Heart right ventricle (tissue), 16 donors: ENCODE data around the gene LRRC26. TPM values are rescaled to one million over a fixed set of nuclear protein-coding genes. Genes with fewer than 3 reads are reported as not detected.
A peak's percentile ranks its signal among the peaks of the same experiment; 100 is the strongest.

ENCODE experiments used
- ATAC-seq, 8 donors: fragments of 200-7000 bp; cut with Tn5 transposase; one replicate each; pipeline ENCODE4 v1.9.1; 2020; ENCODE audit warnings: mild to moderate bottlenecking in 8 of 8, moderate library complexity in 8 of 8, moderate number of reproducible peaks in 1 of 8
- DNase-seq, 2 donors: peaks; one replicate each; pipeline ENCODE4 v3.0.0-alpha.2; 2020
- H3K27ac ChIP-seq, 10 donors: fragments of 200-600 bp; sonication (generic) in 2 of 10; one replicate each; pipeline versions ENCODE4 v1.5.0 to v1.8.0; 2020 to 2022; ENCODE audit warnings: mild to moderate bottlenecking in 3 of 10
- H3K27me3 ChIP-seq, 7 donors: fragments of 200-600 bp; one replicate each; pipeline ENCODE4 v1.8.0; 2021 to 2022; ENCODE audit warnings: mild to moderate bottlenecking in 2 of 7
- H3K36me3 ChIP-seq, 9 donors: fragments of 200-600 bp; sonication (generic) in 1 of 9; one replicate each; pipeline versions ENCODE4 v1.5.0 to v1.8.0; 2020 to 2022; ENCODE audit warnings: mild to moderate bottlenecking in 2 of 9
- H3K4me1 ChIP-seq, 9 donors: fragments of 200-600 bp; sonication (generic) in 1 of 9; one replicate each; pipeline versions ENCODE4 v1.5.0 to v1.8.0; 2020 to 2022; ENCODE audit warnings: mild to moderate bottlenecking in 4 of 9
- H3K4me3 ChIP-seq, 10 donors: fragments of 200-600 bp; sonication (generic) in 2 of 10; one replicate each; pipeline versions ENCODE4 v1.5.0 to v1.8.0; 2020 to 2022; ENCODE audit warnings: mild to moderate bottlenecking in 7 of 10, moderate library complexity in 2 of 10
- H3K9me3 ChIP-seq, 11 donors: fragments of 200-600 bp in 10 of 11; sonication (generic) in 2 of 11; one replicate each; pipeline versions ENCODE4 v1.5.0 to v1.8.0; 2013 to 2022; ENCODE audit warnings: mild to moderate bottlenecking in 2 of 11, control low read depth in 1 of 11, moderate library complexity in 1 of 11
- CTCF ChIP-seq, 9 donors: fragments of 200-600 bp; sonication (generic) in 2 of 9; IDR thresholded peaks; one replicate each; pipeline versions ENCODE4 v1.5.0 to v1.8.0; 2021 to 2022; ENCODE audit warnings: antibody characterized with exemption in 9 of 9, mild to moderate bottlenecking in 5 of 9, moderate library complexity in 1 of 9
- WGBS, 2 donors: extraction: QIAGEN DNeasy Blood & Tissue Kit; methylation state at CpG; one replicate each; pipeline ENCODE4 v1.1.7; 2013; ENCODE audit warnings: inconsistent platforms in 1 of 2; 5-methylcytosine and 5-hydroxymethylcytosine counted together
- intact Hi-C, 10 donors: fragments of 100-400 bp; cut with DNase I; formaldehyde crosslinking; loops; one replicate each; pipeline versions ENCODE4 v1.11.1 to v1.14.2; 2022
- polyA plus RNA-seq, 2 donors: library from polyadenylated mRNA; stranded (reverse); fragments of 200-250 nt; gene quantifications; one replicate each; pipeline ENCODE4 v1.2.3, GENCODE V29; 2013
- total RNA-seq, 10 donors: library from RNA; stranded (reverse); fragmentation: NEBNext Ultra II Directional in 3 of 10; extraction: Animal tissue kit (Norgen Biotek cat#: 25700) in 3 of 10; gene quantifications; one replicate each; pipeline versions ENCODE4 v1.2.1 to v1.2.4, GENCODE V29; 2021 to 2023
- donor health status: Arrhythmogenic right ventricular cardiomyopathy.
- donor health status: ischemic (EF 13 %, LVEDD 7.1; RV severe dilation, severe dysfunction).
- donor health status: healthy with polysubstance abuse.
- donor health status: DM: no; HTN: yes; CAD: no.
- donor health status: DM: no; HTN: no; CAD: no.
- donor health status: ischemic (EF 25% LVEDD 6.9; RV normal size, moderate dysfunction).
- donor health status: ischemic (EF 25% LVEDD 5.7; RV mildly dilated, moderate dysfunction).
- donor health status: healthy.
- donor health status: DM: yes; HTN: yes; CAD: no.
- donor health status: Ischemic cardiomyopathy.
- donor health status: ischemic (EF 35%, LVEDD 5.7; RV mildly dilated, moderate dysfunction).
- donor health status: nonischemic (EF 11% LVEDD 7.7; RV severe dilation, severe dysfunction).
- donor health status: DM: yes; HTN: yes; CAD: no.
- donor health status: PGD.
- donor health status: ischemic (EF 29% LVEDD 5.4; RV normal size, mild dysfunction).
- donor health status: nonischemic (EF 23%, LVEDD 6.1; RV moderate dilation, normal function).

LRRC26 gene
- total and polyA plus RNA-seq, 12 donors: not detected

- H3K4me3 ChIP-seq: peak overlapping the region in 7 of 10 donors; percentile 75 to 96 (median 87)
Measured at GRCh38 chr9:137206602-137207001, 36.8 kb upstream of the LRRC26 start.

GRCh38 chr9:137205126-137206069 lies 35.5 kb upstream of the LRRC26 start, which contains the start of the genes NDOR1 and TMEM203:
TSS of gene NDOR1 (plus strand) at chr9:137205700. CDS start at chr9:137205778, 78 bp downstream.
TSS of gene TMEM203 (minus strand) at chr9:137205648. CDS start at chr9:137205414, 234 bp downstream.
- ATAC-seq: peak; percentile 58 to 74 (median 66)
- intact Hi-C loops: loop anchor here in 1 of 10 donors (1.0 kb wide), 1 partner anchor 17 kb away; the partner anchor contains the start of genes ANAPC2 and SSNA1
- 0% methylated on average over 76 to 98 of the region's 98 CpGs for WGBS, 2 donors
- DNase-seq: peak; percentile 94
- no peak for TF ChIP-seq CTCF (IDR thresholded peaks at IDR 0.05)
- H3K36me3 ChIP-seq: peaks cover 0 to 23% (median 0%) of the 10 kb centered on the region in 9 donors
- peak within 1 kb of the TSS; percentile 31 to 96 (median 86) for H3K4me3 ChIP-seq
- no peaks in the 10 kb centered on the region for H3K9me3 ChIP-seq
- peaks cover 20 to 58% (median 54%) of the 10 kb centered on the region in 9 donors for H3K4me1 ChIP-seq
- H3K27ac ChIP-seq: peak within 1 kb of the TSS in 9 of 10 donors; percentile 75 to 94 (median 89)
- H3K27me3 ChIP-seq: no peaks in the 10 kb centered on the region

More at GRCh38 chr9:137206602-137207001, 36.8 kb upstream of the LRRC26 start:
- no peak for ATAC-seq
- no peak overlapping the region for H3K27ac ChIP-seq
- WGBS, 2 donors: 70 to 73% methylated on average over 7 of the region's 7 CpGs
- no peaks in the 10 kb centered on the region for H3K9me3 ChIP-seq
- no peak for DNase-seq
- intact Hi-C loops: no loop called here
- peaks cover 20 to 52% (median 48%) of the 10 kb centered on the region in 9 donors for H3K4me1 ChIP-seq
- no peak for TF ChIP-seq CTCF (IDR thresholded peaks at IDR 0.05)
- no peaks in the 10 kb centered on the region for H3K27me3 ChIP-seq
- peaks cover 0 to 26% (median 0%) of the 10 kb centered on the region in 9 donors for H3K36me3 ChIP-seq

GRCh38 chr9:137204731-137205125 lies 34.9 kb upstream of the LRRC26 start:
- no peak for DNase-seq

More at GRCh38 chr9:137204731-137205125, 34.9 kb upstream of the LRRC26 start:
- intact Hi-C loops: loop anchor here in 1 of 10 donors (1.0 kb wide), 1 partner anchor 16 kb away; the partner anchor contains the start of genes ANAPC2 and SSNA1
- peak overlapping the region; percentile 31 to 96 (median 86) for H3K4me3 ChIP-seq
- no peak for ATAC-seq
- H3K36me3 ChIP-seq: peaks cover 0 to 17% (median 0%) of the 10 kb centered on the region in 9 donors
- H3K4me1 ChIP-seq: peaks cover 20 to 60% (median 55%) of the 10 kb centered on the region in 9 donors
- 10 to 11% methylated on average over 21 of the region's 21 CpGs for WGBS, 2 donors
- no peak for TF ChIP-seq CTCF (IDR thresholded peaks at IDR 0.05)
- H3K27me3 ChIP-seq: no peaks in the 10 kb centered on the region
- H3K9me3 ChIP-seq: no peaks in the 10 kb centered on the region
- H3K27ac ChIP-seq: peak overlapping the region in 8 of 10 donors; percentile 75 to 94 (median 89)
